K562 (cell line): ENCODE results near the gene CDC42BPB. TPM values are rescaled to one million over a fixed set of nuclear protein-coding genes. Genes with fewer than 3 reads are reported as not detected.

Experiments
- ATAC-seq: fragments of 200-7000 bp; cut with Tn5 transposase; 3 replicates; pipeline ENCODE4 v1.9.1; 2020; ENCODE audit warnings: moderate library complexity
- BruUV-seq: library from RNA; stranded (reverse); fragments of 400-500 nt; replicated peaks from 2 replicates; lab custom pipeline; 2021; lab: Mats Ljungman, UMichigan
- CTCF ChIA-PET: fragments of 300-600 bp; formaldehyde crosslinking; extraction: SDS; loops from one replicate; lab custom pipeline; 2021; ENCODE audit warnings: low intra/inter-chr PET ratio; lab: Yijun Ruan, JAX
- POLR2A ChIA-PET: fragments of 300-600, 350-650 bp; sonication (Branson Sonifier 250); formaldehyde crosslinking; extraction: SDS; loops from one replicate; lab custom pipeline; 2021; ENCODE audit warnings: antibody characterized with exemption, inconsistent platforms; lab: Yijun Ruan, JAX
- DNase-seq, 4 experiments: peaks; one replicate each; pipeline versions ENCODE4 v3.0.0 to v3.0.0-alpha.2; 2011 to 2018; ENCODE audit warnings: low spot score in 3 of 4, mixed read lengths in 3 of 4; ENCODE audit errors: extremely low read depth in 1 of 4
- FAIRE-seq: peaks from 2 replicates; lab custom pipeline; 2011; peaks lifted over from hg19 to GRCh38; lab: Jason Lieb, UNC
- H2AFZ ChIP-seq: 2 replicates; pipeline ENCODE4 v1.6.0; 2011; ENCODE audit warnings: low read depth, low read length, control low read depth, inconsistent platforms
- H3K27ac ChIP-seq: fragments of 200-600 bp; 3 replicates; pipeline ENCODE4 v1.8.0; 2011; ENCODE audit warnings: low read depth, mild to moderate bottlenecking, control low read depth, inconsistent platforms, low read length, moderate library complexity, mixed read lengths; ENCODE audit errors: extremely low read depth
- H3K27me3 ChIP-seq, 2 experiments: fragments of 300-600 bp in 1 of 2; 2 replicates in 1 of 2; 3 replicates in 1 of 2; pipeline versions ENCODE4 v1.6.0 to v1.8.0; 2011; ENCODE audit warnings: inconsistent platforms in 2 of 2, low read length in 2 of 2, mild to moderate bottlenecking in 1 of 2, mixed read lengths in 1 of 2, moderate library complexity in 1 of 2; ENCODE audit not compliant: control insufficient read depth in 2 of 2, insufficient read depth in 2 of 2
- H3K36me3 ChIP-seq: fragments of 300-600 bp; 3 replicates; pipeline ENCODE4 v1.8.0; 2011; ENCODE audit warnings: mild to moderate bottlenecking, low read length, inconsistent platforms; ENCODE audit not compliant: control insufficient read depth, insufficient read depth
- H3K4me1 ChIP-seq, 2 experiments: fragments of 200-600 bp in 1 of 2; replicated peaks in 1 of 2; 2 replicates in 1 of 2; 3 replicates in 1 of 2; pipeline versions ENCODE4 v1.5.1 to v1.8.0; 2011; ENCODE audit warnings: inconsistent platforms in 2 of 2, low read length in 2 of 2, mild to moderate bottlenecking in 1 of 2, mixed read lengths in 1 of 2, moderate library complexity in 1 of 2; ENCODE audit not compliant: control insufficient read depth in 2 of 2, insufficient read depth in 2 of 2
- H3K4me2 ChIP-seq: 2 replicates; pipeline ENCODE4 v1.6.1; 2011; ENCODE audit warnings: low read length, control low read depth, inconsistent platforms, mixed read lengths; ENCODE audit not compliant: insufficient read depth
- H3K4me3 ChIP-seq: fragments of 200-600 bp; sonication (generic), shearing (Covaris generic); 2 replicates; pipeline ENCODE4 v1.5.1; 2016; ENCODE audit warnings: control low read depth, inconsistent platforms
- H3K79me2 ChIP-seq: fragments of 200-600 bp; 3 replicates; pipeline ENCODE4 v1.8.0; 2011; ENCODE audit warnings: low read length, inconsistent platforms; ENCODE audit not compliant: control insufficient read depth, insufficient read depth
- H3K9ac ChIP-seq, 2 experiments: 2 replicates each; pipeline versions ENCODE4 v1.6.0 to v1.6.1; 2011; ENCODE audit warnings: low read depth in 2 of 2, low read length in 2 of 2, control low read depth in 1 of 2, inconsistent platforms in 1 of 2, mild to moderate bottlenecking in 1 of 2, mixed read lengths in 1 of 2; ENCODE audit not compliant: insufficient read depth in 1 of 2
- H3K9me1 ChIP-seq: one replicate; pipeline ENCODE4 v1.6.0; 2011; ENCODE audit warnings: inconsistent platforms, mild to moderate bottlenecking, low read length, moderate library complexity; ENCODE audit not compliant: control insufficient read depth, insufficient read depth
- H3K9me3 ChIP-seq: replicated peaks from 2 replicates; pipeline ENCODE4 v1.5.1; 2011; ENCODE audit warnings: low read depth, low read length, inconsistent platforms; ENCODE audit not compliant: control insufficient read depth, insufficient read depth
- H4K20me1 ChIP-seq: replicated peaks from 2 replicates; pipeline ENCODE4 v1.6.1; 2011; ENCODE audit warnings: low read length, inconsistent platforms, mixed read lengths; ENCODE audit not compliant: control insufficient read depth, insufficient read depth
- ATF7 ChIP-seq: fragments of 450-650 bp; IDR thresholded peaks from 2 replicates; pipeline ENCODE4 v1.7.1; 2014; ENCODE audit warnings: mild to moderate bottlenecking, moderate library complexity
- HCFC1 ChIP-seq: IDR thresholded peaks from 2 replicates; pipeline ENCODE4 v1.6.1; 2012; ENCODE audit warnings: low read depth, low read length, improper control_type of control experiment
- HDAC2 ChIP-seq: fragments of 450-650 bp; IDR thresholded peaks from 2 replicates; pipeline ENCODE4 v1.6.1; 2016; ENCODE audit warnings: mild to moderate bottlenecking
- ID3 ChIP-seq, 2 experiments: fragments of 250-450 bp in 1 of 2; fragments of 450-650 bp in 1 of 2; sonication (Bioruptor Pico) in 1 of 2; IDR thresholded peaks; 2 replicates each; pipeline versions ENCODE4 v1.6.1 to v1.8.0; 2016 to 2021; ENCODE audit warnings: mild to moderate bottlenecking in 2 of 2, moderate library complexity in 2 of 2, missing compliant biosample characterization in 1 of 2, missing genetic modification characterization in 1 of 2
- KDM2B ChIP-seq: fragments of 250-450 bp; sonication (Bioruptor Pico); IDR thresholded peaks from 2 replicates; pipeline ENCODE4 v1.8.0; 2021; ENCODE audit warnings: mild to moderate bottlenecking, moderate library complexity
- KLF10 ChIP-seq: fragments of 250-450 bp; sonication (Bioruptor Pico); IDR thresholded peaks from 2 replicates; pipeline ENCODE4 v1.6.1; 2021; ENCODE audit warnings: matching md5 sums
- MLX ChIP-seq, 2 experiments: fragments of 450-650 bp in 1 of 2; sonication (generic) in 1 of 2; formaldehyde crosslinking; conservative IDR thresholded peaks; 2 replicates each; pipeline versions ENCODE4 v1.4.0 to v1.8.1; 2020 to 2022; ENCODE audit warnings: mild to moderate bottlenecking in 1 of 2, missing genetic modification reagents in 1 of 2
- RB1 ChIP-seq: fragments of 450-650 bp; IDR thresholded peaks from 2 replicates; pipeline ENCODE4 v1.6.1; 2017; ENCODE audit warnings: low read depth, mild to moderate bottlenecking
- SMAD1 ChIP-seq: fragments of 150-350 bp; IDR thresholded peaks from 2 replicates; pipeline ENCODE4 v1.6.1; 2014; ENCODE audit warnings: low read length, low read depth; ENCODE audit not compliant: partially characterized antibody
- SMARCB1 ChIP-seq: IDR thresholded peaks from 2 replicates; pipeline ENCODE4 v1.6.1; 2011; ENCODE audit warnings: improper control_type of control experiment, low read depth; ENCODE audit not compliant: insufficient read length
- SP2 ChIP-seq: IDR thresholded peaks from 2 replicates; pipeline ENCODE4 v1.6.1; 2011; ENCODE audit warnings: mild to moderate bottlenecking, low read depth, low read length, moderate library complexity; ENCODE audit not compliant: poor library complexity, severe bottlenecking; ENCODE audit errors: extremely low read depth
- ZFP36 ChIP-seq: fragments of 150-350 bp; IDR thresholded peaks from 2 replicates; pipeline ENCODE4 v1.6.1; 2018; ENCODE audit warnings: low read length, low read depth; ENCODE audit not compliant: partially characterized antibody
- ZNF224 ChIP-seq: sonication (generic); formaldehyde crosslinking; IDR thresholded peaks from 2 replicates; pipeline ENCODE4 v1.8.0; 2022; ENCODE audit warnings: mild to moderate bottlenecking, missing genetic modification reagents
- ZNF41 ChIP-seq: fragments of 250-450 bp; sonication (Bioruptor Pico); conservative IDR thresholded peaks from 2 replicates; pipeline ENCODE4 v1.4.0; 2020; ENCODE audit warnings: mild to moderate bottlenecking
- ZNF583 ChIP-seq: fragments of 250-450 bp; sonication (Bioruptor Pico); IDR thresholded peaks from 2 replicates; pipeline ENCODE4 v1.4.0; 2020
- ZNF717 ChIP-seq: fragments of 250-450 bp; sonication (Bioruptor Pico); IDR thresholded peaks from 2 replicates; pipeline ENCODE4 v1.5.0; 2021
- WGBS: fragments of 100-300 bp; shearing (Covaris generic); methylation state at CpG from one replicate; pipeline ENCODE4 v1.1.6; 2016; ENCODE audit warnings: low coverage, mixed read lengths; ENCODE audit not compliant: insufficient coverage; ENCODE audit errors: missing lambda C conversion rate; 5-methylcytosine and 5-hydroxymethylcytosine counted together
- in situ Hi-C: fragments of 300-500 bp; cut with MboI; formaldehyde crosslinking; loops from 4 replicates; pipeline ENCODE4 v1.15.0; 2018; ENCODE audit warnings: inconsistent platforms, mixed read lengths
- intact Hi-C: fragments of 100-400 bp; cut with micrococcal nuclease; formaldehyde crosslinking; loops from 2 replicates; pipeline ENCODE4 v1.14.2; 2022
- polyA plus RNA-seq, 8 experiments: library from polyadenylated mRNA; depleted of rRNA in 4 of 8; stranded (reverse) in 5 of 8; unstranded in 3 of 8; fragments of >200 nt; fragmentation: Nextera tagmentation in 2 of 8; fragmentation: Illumina TruSeq in 1 of 8; extraction: Ambion mirVana in 2 of 8; extraction: Trizol in 1 of 8; gene quantifications; 2 replicates each; pipeline versions ENCODE4 v1.2.1 to v1.2.3, GENCODE V29; 2011 to 2014; ENCODE audit warnings: inconsistent platforms in 1 of 8, missing spikeins in 1 of 8
- total RNA-seq, 7 experiments: library from RNA; depleted of rRNA in 6 of 7; stranded (reverse); fragments of >200 nt in 6 of 7; fragmentation: Illumina TruSeq in 2 of 7; extraction: Trizol in 2 of 7; gene quantifications; 2 replicates each; pipeline versions ENCODE4 v1.2.1 to v1.2.3, GENCODE V29; 2011 to 2021; ENCODE audit warnings: low replicate concordance in 1 of 7
- TF ChIP-seq, protein P1 (sequence below): IDR thresholded peaks from 2 replicates; pipeline ENCODE4 v1.6.1; 2012; ENCODE audit warnings: low read depth, low read length, improper control_type of control experiment, borderline replicate concordance

The CDC42BPB gene
- total and polyA plus RNA-seq, 9 of the 15 experiments (the other 6 are each of a cell fraction or from before 2014, with no cell fraction given), result 0.07 to 24.3 (median 12.6) TPM

DNA sequence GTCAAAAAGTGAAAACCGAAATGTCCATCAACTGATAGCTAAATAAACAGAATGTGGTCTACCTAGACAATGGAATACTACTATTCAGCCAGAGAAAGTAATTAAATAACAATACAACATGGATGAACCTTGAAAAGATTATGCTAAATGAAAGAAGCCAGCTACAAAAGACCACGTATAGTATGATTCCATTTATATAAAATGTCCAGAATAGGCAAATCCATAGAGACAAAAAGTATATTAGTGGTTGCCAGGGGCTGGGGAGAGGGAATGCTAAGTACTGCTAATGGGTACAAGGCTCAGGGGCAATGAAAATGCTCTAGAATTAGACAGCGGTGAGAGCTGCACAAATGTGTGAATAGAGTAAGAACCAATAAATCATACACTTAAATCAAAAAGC is 29.9 kb downstream of the CDC42BPB start:
- H3K9ac ChIP-seq, result no peak overlapping the region
- H4K20me1 ChIP-seq, result no peaks in the 10 kb centered on the region
- no peaks in the 10 kb centered on the region for H3K27me3 ChIP-seq
- ChIA-PET POLR2A (interaction anchor here (0.6 kb wide), 1 partner anchor 87 kb away, joined by 3 read pairs; no protein-coding TSS in a partner anchor), CTCF (no interaction called here)
- H2AFZ ChIP-seq, result no peak overlapping the region
- no peaks in the 10 kb centered on the region; the same call in 2 of the 3 replicates for H3K79me2 ChIP-seq
- no peak for TF ChIP-seq SMAD1
- no peak for TF ChIP-seq SMARCB1
- TF ChIP-seq HDAC2, result no peak
- no peak for TF ChIP-seq ZNF717 (CRISPR knock-in tag)
- TF ChIP-seq RB1, result no peak
- TF ChIP-seq ID3 (CRISPR knock-in tag; IDR thresholded peaks at IDR 0.05), result no peak
- no peak for TF ChIP-seq ID3 (tag; IDR thresholded peaks at IDR 0.05)
- no peak for TF ChIP-seq ATF7
- no peak for TF ChIP-seq ZNF224 (CRISPR knock-in tag)
- TF ChIP-seq ZNF583, result no peak
- TF ChIP-seq KDM2B (CRISPR knock-in tag), result no peak
- TF ChIP-seq, protein P1, sequence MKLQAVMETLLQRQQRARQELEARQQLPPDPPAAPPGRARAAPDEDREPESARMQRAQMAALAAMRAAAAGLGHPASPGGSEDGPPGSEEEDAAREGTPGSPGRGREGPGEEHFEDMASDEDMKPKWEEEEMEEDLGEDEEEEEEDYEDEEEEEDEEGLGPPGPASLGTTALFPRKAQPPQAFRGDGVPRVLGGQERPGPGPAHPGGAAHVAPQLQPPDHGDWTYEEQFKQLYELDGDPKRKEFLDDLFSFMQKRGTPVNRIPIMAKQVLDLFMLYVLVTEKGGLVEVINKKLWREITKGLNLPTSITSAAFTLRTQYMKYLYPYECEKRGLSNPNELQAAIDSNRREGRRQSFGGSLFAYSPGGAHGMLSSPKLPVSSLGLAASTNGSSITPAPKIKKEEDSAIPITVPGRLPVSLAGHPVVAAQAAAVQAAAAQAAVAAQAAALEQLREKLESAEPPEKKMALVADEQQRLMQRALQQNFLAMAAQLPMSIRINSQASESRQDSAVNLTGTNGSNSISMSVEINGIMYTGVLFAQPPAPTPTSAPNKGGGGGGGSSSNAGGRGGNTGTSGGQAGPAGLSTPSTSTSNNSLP, result no peak
- TF ChIP-seq SP2, result no peak
- no peak for TF ChIP-seq KLF10 (CRISPR knock-in tag)
- TF ChIP-seq HCFC1, result no peak
- no peak for TF ChIP-seq ZNF41 (CRISPR knock-in tag)
- no peak for TF ChIP-seq ZFP36
- TF ChIP-seq MLX (CRISPR knock-in tag; conservative IDR thresholded peaks at IDR 0.05), result no peak
- no peak for ATAC-seq
- no peak for DNase-seq
- H3K27ac ChIP-seq, result no peak overlapping the region
- no peak overlapping the region for H3K4me2 ChIP-seq
- no peaks in the 10 kb centered on the region for H3K9me1 ChIP-seq
- H3K4me3 ChIP-seq, result no peak overlapping the region
- H3K36me3 ChIP-seq, result no peaks in the 10 kb centered on the region
- no peaks in the 10 kb centered on the region; a peak in 3 of 5 replicates for H3K4me1 ChIP-seq
- H3K9me3 ChIP-seq, result no peaks in the 10 kb centered on the region
- no TSS peak for BruUV-seq
- intact Hi-C loops (no loop called here), in situ Hi-C loops (no loop called here)
- FAIRE-seq, result no peak
- 70% methylated on average over 3 of the region's 3 CpGs for WGBS
